T-helper 17 cell (primary cell): ENCODE results near the gene UQCRH. TPM values are rescaled to one million over a fixed set of nuclear protein-coding genes. Genes with fewer than 3 reads are reported as not detected.
A peak's percentile ranks its signal among the peaks of the same experiment; 100 is the strongest.
"Not testable (repeated sequence)": the region's sequence is repeated elsewhere in the genome, so short reads cannot be mapped to it uniquely, and the experiment has no call there.

Experiments
- ATAC-seq: fragments of 150-1000 bp; cut with Tn5 transposase; 2 replicates; pipeline ENCODE4 v1.10.0; 2021; ENCODE audit warnings: mild to moderate bottlenecking, moderate library complexity
- DNase-seq, 3 donors: peaks; one replicate each; pipeline versions ENCODE4 v3.0.0 to v3.0.0-alpha.2; 2020 to 2021
- H3K9me3 ChIP-seq: one replicate; pipeline ENCODE4 v1.7.0; 2013; ENCODE audit warnings: low read length, mild to moderate bottlenecking; ENCODE audit not compliant: control insufficient read depth, poor library complexity, severe bottlenecking
- H3K27ac Mint-ChIP-seq: one replicate; pipeline ENCODE4 v1.8.0; 2022; ENCODE audit warnings: mild to moderate bottlenecking, moderate library complexity, mixed read lengths
- H3K27me3 Mint-ChIP-seq: one replicate; pipeline ENCODE4 v1.8.0; 2022; ENCODE audit warnings: mixed read lengths
- H3K36me3 Mint-ChIP-seq: one replicate; pipeline ENCODE4 v1.8.0; 2022; ENCODE audit warnings: low read depth, mixed read lengths
- H3K4me1 Mint-ChIP-seq: one replicate; pipeline ENCODE4 v1.8.0; 2022; ENCODE audit warnings: mild to moderate bottlenecking, mixed read lengths
- H3K4me3 Mint-ChIP-seq: one replicate; pipeline ENCODE4 v1.8.0; 2022; ENCODE audit warnings: mild to moderate bottlenecking, moderate library complexity, mixed read lengths
- total RNA-seq, 4 donors: library from RNA in 2 of 4; stranded (reverse) in 2 of 4; gene quantifications; one replicate each; pipeline ENCODE4 v1.2.3 and lab custom pipeline; 2022 to 2026

UQCRH gene
- total RNA-seq, 2 donors from 2014 or later, result 91.0 to 123 TPM

DNA sequence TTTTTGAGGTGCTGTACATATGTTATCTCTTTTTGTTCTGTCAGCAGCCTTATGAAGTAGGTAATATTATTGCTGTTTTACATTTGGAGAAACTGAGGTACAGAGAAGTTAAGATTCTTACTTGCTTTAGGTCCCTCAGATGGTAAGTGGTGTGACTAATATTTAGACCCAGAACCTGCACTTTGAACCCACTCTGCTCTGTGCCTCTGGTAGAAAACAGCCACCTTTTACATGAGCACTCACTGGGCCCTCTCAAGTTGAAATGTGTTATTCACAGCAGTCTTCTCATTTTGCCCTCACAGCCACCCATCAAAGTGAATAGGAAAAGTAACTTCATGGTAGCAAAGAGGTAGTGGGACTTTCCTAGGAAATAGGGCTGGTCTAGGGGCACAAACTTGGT is 41.8 kb downstream of the UQCRH start:
- peaks cover 39% of the 10 kb centered on the region for H3K4me1 Mint-ChIP-seq
- no peak overlapping the region for H3K4me3 Mint-ChIP-seq
- H3K9me3 ChIP-seq, result no peaks in the 10 kb centered on the region
- DNase-seq (no peak), ATAC-seq (no peak)
- peaks cover 14% of the 10 kb centered on the region for H3K36me3 Mint-ChIP-seq
- no peaks in the 10 kb centered on the region for H3K27me3 Mint-ChIP-seq
- no peak overlapping the region for H3K27ac Mint-ChIP-seq

DNA sequence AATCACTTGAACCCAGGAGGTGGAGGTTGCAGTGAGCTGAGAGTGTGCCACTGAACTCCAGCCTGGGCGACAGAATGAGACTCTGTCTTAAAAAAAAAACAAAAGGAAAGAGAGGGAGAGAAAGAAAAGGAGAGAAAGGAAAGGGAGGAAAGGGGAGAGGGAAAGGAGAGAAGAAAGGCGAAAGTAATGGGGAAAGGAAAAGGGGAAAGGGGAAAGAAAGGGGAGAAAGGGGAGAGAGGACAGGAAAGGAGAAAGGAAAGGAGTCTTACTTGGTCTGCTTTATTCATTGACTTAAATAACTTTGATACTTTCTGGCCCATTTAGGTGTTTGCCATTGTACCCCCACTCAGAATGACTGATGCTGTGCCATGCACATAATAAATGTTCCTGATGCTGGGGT is 48.9 kb downstream of the UQCRH start:
- DNase-seq (no peak), ATAC-seq (no peak)
- H3K4me1 Mint-ChIP-seq, result peaks cover 6% of the 10 kb centered on the region
- no peaks in the 10 kb centered on the region for H3K9me3 ChIP-seq
- no peak overlapping the region for H3K4me3 Mint-ChIP-seq
- H3K27me3 Mint-ChIP-seq, result no peaks in the 10 kb centered on the region
- peaks cover 8% of the 10 kb centered on the region for H3K36me3 Mint-ChIP-seq
- no peak overlapping the region for H3K27ac Mint-ChIP-seq

DNA sequence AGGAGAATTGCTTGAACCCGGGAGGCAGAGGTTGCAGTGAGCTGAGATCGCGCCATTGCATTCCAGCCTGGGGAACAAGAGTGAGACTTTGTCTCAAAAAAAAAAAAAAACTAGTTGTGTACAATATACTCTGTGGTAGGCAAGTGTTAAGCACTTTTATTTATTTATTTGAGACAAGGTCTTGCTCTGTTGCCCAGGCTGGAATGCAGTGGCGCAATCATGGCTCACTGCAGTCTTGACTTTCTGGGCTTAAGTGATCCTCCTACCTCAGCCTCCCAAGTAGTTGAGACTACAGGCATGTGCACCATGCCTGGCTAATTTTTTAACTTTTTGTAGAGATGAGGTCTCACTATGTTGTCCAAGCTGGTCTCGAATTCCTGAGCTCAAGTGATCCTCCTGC is 52.4 kb downstream of the UQCRH start:
- DNase-seq, ATAC-seq, H3K36me3 Mint-ChIP-seq, H3K27ac Mint-ChIP-seq, H3K4me1 Mint-ChIP-seq, H3K27me3 Mint-ChIP-seq, H3K4me3 Mint-ChIP-seq, H3K9me3 ChIP-seq: not testable (repeated sequence)

DNA sequence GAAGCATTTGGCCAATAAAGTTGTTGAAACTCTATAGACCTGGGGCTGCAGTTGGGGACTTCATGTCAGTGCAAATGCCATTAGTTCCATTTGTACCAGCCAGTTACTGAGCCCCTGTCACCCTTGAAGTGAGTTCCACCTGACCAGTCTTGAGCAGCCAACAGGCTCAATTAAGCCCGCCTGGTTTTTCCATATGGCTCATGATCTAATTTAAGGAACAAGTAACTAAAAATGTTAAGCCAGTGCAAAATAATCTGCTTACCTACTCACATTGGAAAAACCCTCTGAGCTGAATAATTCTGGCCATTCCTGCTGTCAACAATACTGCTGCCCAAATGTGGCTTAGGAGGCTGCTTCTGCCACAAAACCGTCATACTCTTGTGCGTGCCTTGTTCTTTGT is 58.7 kb downstream of the UQCRH start:
- Mint-ChIP-seq H3K36me3 (peaks cover 16% of the 10 kb centered on the region), H3K4me1 (no peaks in the 10 kb centered on the region), H3K27me3 (no peaks in the 10 kb centered on the region), H3K27ac (no peak overlapping the region), H3K4me3 (no peak overlapping the region)
- ATAC-seq, result no peak
- H3K9me3 ChIP-seq, result no peaks in the 10 kb centered on the region
- no peak for DNase-seq

DNA sequence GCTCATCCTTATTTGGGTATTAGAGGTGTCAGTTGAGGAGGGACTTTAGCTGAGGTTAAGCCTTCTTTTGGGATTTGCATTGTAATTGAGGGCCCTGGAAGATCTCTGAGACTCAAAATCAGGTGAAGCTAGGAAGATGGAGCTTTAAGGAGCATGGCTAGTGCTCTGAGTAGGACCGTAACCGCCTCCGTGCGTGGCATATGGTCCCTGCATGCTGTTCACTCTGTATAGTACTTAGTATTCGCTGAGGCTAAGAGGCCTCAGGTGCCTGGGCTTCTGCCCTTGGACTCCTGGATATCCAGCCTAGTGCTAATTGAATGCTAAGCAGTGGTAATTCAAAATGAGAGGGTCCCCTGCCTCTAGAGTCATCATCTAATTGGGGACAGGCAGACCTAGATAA is 59.6 kb downstream of the UQCRH start:
- Mint-ChIP-seq H3K4me1 (peaks cover 2% of the 10 kb centered on the region), H3K27me3 (no peaks in the 10 kb centered on the region), H3K27ac (no peak overlapping the region), H3K36me3 (peaks cover 16% of the 10 kb centered on the region), H3K4me3 (peak overlapping the region; percentile 43)
- no peaks in the 10 kb centered on the region for H3K9me3 ChIP-seq
- ATAC-seq, result no peak
- no peak for DNase-seq

DNA sequence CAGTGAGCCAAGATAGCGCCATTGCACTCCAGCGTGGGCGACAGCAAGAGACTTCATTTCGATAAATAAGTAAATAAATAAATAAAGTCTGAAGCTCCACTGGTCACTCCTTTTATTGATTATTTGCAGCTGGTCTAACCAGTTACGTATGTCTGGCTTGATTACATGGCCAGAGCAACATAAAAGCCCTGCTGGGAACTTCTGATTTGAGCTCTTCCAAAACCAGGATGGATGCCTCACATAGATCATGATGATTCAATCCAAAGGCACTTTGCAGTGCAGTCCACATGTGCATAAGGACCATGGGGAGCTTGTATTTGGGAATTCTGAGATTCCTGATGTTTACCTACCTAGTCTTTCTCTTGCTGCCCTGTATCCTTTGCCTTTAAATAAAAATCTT is 61.1 kb downstream of the UQCRH start:
- H3K4me3 Mint-ChIP-seq, result peak overlapping the region; percentile 15
- no peaks in the 10 kb centered on the region for H3K9me3 ChIP-seq
- H3K4me1 Mint-ChIP-seq, result peaks cover 3% of the 10 kb centered on the region
- peaks cover 19% of the 10 kb centered on the region for H3K36me3 Mint-ChIP-seq
- DNase-seq, result no peak
- H3K27me3 Mint-ChIP-seq, result no peaks in the 10 kb centered on the region
- no peak overlapping the region for H3K27ac Mint-ChIP-seq
- no peak for ATAC-seq

DNA sequence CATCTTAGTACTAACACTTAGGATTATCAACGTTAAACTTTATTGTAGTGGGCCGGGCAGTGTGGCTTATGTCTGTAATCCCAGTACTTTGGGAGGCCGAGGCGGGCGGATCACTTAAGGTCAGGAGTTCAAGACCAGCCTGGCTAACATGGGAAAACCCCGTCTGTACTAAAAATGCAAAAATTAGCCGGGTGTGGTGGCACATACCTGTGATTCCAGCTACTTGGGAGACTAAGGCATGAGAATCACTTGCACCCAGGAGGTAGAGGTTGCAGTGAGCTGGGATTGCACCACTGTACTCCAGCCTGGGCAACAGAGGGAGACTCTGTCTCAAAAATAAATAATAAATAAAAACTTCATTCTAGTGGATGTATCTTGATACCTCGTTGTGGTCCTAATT is 62.3 kb downstream of the UQCRH start:
- H3K4me3 Mint-ChIP-seq, DNase-seq, H3K4me1 Mint-ChIP-seq, ATAC-seq, H3K27me3 Mint-ChIP-seq, H3K27ac Mint-ChIP-seq, H3K9me3 ChIP-seq: not testable (repeated sequence)
- peaks cover 19% of the 10 kb centered on the region for H3K36me3 Mint-ChIP-seq

Other genes starting within 250 kb of the UQCRH start
- under 1 TPM; 0.32 to 0.47 TPM for gene PIK3R3, start 171.1 kb upstream of the UQCRH start, total RNA-seq
- gene TSPAN1, start 128.6 kb upstream of the UQCRH start, total RNA-seq, result not detected
- gene P3R3URF, start 127.2 kb upstream of the UQCRH start, total RNA-seq, result not detected
- gene POMGNT1, start 105.3 kb upstream of the UQCRH start, total RNA-seq, result 10 to 100 TPM; 33.8 to 39.3 TPM
- not detected for gene LURAP1, start 100.4 kb upstream of the UQCRH start, total RNA-seq
- gene RAD54L, start 55.9 kb upstream of the UQCRH start, total RNA-seq, result under 1 TPM; 0.72 to 0.73 TPM
- gene LRRC41, start 82 bp upstream of the UQCRH start, total RNA-seq, result 10 to 100 TPM; 30.0 to 30.1 TPM
- 10 to 100 TPM; 30.5 to 40.0 TPM for gene NSUN4, start 37.1 kb downstream of the UQCRH start, total RNA-seq
- 1 to 10 TPM; 6.5 to 9.4 TPM for gene FAAH, start 90.6 kb downstream of the UQCRH start, total RNA-seq
- gene DMBX1, start 186.1 kb downstream of the UQCRH start, total RNA-seq, result not detected
- not detected for gene KNCN, start 247.9 kb downstream of the UQCRH start, total RNA-seq